ENCODE measurements around the gene PDYN.
"Not testable (repeated sequence)": the region's sequence is repeated elsewhere in the genome, so short reads cannot be mapped to it uniquely, and the experiment has no call there.

- TF ChIP-seq SUZ12 (IDR thresholded peaks at IDR 0.05); SP1 (IDR thresholded peaks at IDR 0.05); ARNT (IDR thresholded peaks at IDR 0.05); NFRKB (IDR thresholded peaks at IDR 0.05); FOXA1 (IDR thresholded peaks at IDR 0.05); TARDBP (IDR thresholded peaks at IDR 0.05); BHLHE40 (IDR thresholded peaks at IDR 0.05; ENCODE audit: borderline replicate concordance); L3MBTL2 (conservative IDR thresholded peaks at IDR 0.05); ELF4 (IDR thresholded peaks at IDR 0.05); PKNOX1 (IDR thresholded peaks at IDR 0.05); CTBP1 (IDR thresholded peaks at IDR 0.05; ENCODE audit: borderline replicate concordance); HDGF (IDR thresholded peaks at IDR 0.05; ENCODE audit: borderline replicate concordance); ZNF384 (IDR thresholded peaks at IDR 0.05); FOXM1 (IDR thresholded peaks at IDR 0.05; ENCODE audit: borderline replicate concordance): not testable (repeated sequence)
Measured at GRCh38 chr20:2036357-2036756, 42.5 kb upstream of the PDYN start.

Measured in HEK293T (cell line).